ENCODE results near the gene NYAP2.

DNA sequence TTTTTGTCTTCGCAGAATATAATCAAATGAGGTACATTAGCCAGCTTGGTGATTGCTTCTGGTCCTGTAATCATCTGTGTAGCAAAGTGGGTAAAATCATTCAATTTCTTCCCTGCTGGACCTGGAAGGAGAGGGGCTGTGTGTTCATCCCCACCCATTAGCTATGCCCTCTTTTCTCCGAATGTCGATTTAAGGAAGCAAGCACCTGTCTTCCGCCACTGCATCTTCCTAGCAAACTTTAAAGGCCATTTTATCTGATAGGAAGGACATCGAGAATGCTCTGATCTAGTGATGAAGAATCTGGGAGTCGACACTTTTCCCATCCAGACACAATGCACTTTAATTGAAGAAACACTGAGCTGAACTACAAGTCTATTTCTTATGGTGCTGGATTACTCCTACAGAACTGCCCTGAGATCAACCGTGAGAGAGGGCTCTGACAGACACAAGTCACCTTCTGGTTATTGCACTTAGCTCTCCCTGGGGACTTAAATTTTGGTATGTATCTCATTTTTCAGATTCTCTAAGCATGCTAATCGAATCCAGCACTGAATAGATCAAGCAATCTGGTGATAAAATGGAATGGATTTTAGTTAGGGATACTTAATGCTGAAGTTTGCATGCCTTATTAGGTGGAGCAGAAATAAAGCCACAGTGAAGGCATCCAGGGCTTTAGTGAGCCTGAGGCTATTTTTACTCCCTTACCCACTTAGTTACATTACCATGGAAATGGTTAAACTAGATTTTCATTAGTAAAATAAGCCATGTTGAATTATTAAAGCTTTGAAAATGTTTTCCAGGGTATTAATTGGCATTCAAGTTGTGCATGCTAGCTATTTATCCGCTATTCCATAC lies 1.3 kb downstream of the NYAP2 start:
- TF ChIP-seq SP1 (CRISPR knock-in tag; conservative IDR thresholded peaks at IDR 0.05) (no peak), FOXJ3 (CRISPR knock-in tag; IDR thresholded peaks at IDR 0.05; ENCODE audit: borderline replicate concordance) (no peak), NR3C1 (CRISPR knock-in tag; conservative IDR thresholded peaks at IDR 0.05; ENCODE audit: low read depth) (no peak), ZNF121 (CRISPR knock-in tag; IDR thresholded peaks at IDR 0.05) (no peak), CREM (CRISPR knock-in tag; IDR thresholded peaks at IDR 0.05) (no peak), ETV6 (CRISPR knock-in tag; IDR thresholded peaks at IDR 0.05) (no peak)
- TF ChIP-seq, protein P1, sequence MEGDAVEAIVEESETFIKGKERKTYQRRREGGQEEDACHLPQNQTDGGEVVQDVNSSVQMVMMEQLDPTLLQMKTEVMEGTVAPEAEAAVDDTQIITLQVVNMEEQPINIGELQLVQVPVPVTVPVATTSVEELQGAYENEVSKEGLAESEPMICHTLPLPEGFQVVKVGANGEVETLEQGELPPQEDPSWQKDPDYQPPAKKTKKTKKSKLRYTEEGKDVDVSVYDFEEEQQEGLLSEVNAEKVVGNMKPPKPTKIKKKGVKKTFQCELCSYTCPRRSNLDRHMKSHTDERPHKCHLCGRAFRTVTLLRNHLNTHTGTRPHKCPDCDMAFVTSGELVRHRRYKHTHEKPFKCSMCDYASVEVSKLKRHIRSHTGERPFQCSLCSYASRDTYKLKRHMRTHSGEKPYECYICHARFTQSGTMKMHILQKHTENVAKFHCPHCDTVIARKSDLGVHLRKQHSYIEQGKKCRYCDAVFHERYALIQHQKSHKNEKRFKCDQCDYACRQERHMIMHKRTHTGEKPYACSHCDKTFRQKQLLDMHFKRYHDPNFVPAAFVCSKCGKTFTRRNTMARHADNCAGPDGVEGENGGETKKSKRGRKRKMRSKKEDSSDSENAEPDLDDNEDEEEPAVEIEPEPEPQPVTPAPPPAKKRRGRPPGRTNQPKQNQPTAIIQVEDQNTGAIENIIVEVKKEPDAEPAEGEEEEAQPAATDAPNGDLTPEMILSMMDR (IDR thresholded peaks at IDR 0.05): no peak
- TF ChIP-seq, protein P2, sequence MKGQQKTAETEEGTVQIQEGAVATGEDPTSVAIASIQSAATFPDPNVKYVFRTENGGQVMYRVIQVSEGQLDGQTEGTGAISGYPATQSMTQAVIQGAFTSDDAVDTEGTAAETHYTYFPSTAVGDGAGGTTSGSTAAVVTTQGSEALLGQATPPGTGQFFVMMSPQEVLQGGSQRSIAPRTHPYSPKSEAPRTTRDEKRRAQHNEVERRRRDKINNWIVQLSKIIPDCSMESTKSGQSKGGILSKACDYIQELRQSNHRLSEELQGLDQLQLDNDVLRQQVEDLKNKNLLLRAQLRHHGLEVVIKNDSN (CRISPR knock-in tag; IDR thresholded peaks at IDR 0.05): no peak
- TF ChIP-seq, protein P3, sequence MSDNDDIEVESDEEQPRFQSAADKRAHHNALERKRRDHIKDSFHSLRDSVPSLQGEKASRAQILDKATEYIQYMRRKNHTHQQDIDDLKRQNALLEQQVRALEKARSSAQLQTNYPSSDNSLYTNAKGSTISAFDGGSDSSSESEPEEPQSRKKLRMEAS (CRISPR knock-in tag; IDR thresholded peaks at IDR 0.05): no peak
- TF ChIP-seq, protein P4, sequence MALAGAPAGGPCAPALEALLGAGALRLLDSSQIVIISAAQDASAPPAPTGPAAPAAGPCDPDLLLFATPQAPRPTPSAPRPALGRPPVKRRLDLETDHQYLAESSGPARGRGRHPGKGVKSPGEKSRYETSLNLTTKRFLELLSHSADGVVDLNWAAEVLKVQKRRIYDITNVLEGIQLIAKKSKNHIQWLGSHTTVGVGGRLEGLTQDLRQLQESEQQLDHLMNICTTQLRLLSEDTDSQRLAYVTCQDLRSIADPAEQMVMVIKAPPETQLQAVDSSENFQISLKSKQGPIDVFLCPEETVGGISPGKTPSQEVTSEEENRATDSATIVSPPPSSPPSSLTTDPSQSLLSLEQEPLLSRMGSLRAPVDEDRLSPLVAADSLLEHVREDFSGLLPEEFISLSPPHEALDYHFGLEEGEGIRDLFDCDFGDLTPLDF (CRISPR knock-in tag; IDR thresholded peaks at IDR 0.05): no peak
- TF ChIP-seq, protein P5, sequence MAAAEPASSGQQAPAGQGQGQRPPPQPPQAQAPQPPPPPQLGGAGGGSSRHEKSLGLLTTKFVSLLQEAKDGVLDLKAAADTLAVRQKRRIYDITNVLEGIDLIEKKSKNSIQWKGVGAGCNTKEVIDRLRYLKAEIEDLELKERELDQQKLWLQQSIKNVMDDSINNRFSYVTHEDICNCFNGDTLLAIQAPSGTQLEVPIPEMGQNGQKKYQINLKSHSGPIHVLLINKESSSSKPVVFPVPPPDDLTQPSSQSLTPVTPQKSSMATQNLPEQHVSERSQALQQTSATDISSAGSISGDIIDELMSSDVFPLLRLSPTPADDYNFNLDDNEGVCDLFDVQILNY (CRISPR knock-in tag; IDR thresholded peaks at IDR 0.05): no peak
- TF ChIP-seq, protein P6, sequence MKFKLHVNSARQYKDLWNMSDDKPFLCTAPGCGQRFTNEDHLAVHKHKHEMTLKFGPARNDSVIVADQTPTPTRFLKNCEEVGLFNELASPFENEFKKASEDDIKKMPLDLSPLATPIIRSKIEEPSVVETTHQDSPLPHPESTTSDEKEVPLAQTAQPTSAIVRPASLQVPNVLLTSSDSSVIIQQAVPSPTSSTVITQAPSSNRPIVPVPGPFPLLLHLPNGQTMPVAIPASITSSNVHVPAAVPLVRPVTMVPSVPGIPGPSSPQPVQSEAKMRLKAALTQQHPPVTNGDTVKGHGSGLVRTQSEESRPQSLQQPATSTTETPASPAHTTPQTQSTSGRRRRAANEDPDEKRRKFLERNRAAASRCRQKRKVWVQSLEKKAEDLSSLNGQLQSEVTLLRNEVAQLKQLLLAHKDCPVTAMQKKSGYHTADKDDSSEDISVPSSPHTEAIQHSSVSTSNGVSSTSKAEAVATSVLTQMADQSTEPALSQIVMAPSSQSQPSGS (CRISPR knock-in tag; IDR thresholded peaks at IDR 0.05; ENCODE audit: borderline replicate concordance, low read depth): no peak

Data from WTC11 (cell line).